Gastrocnemius medialis (tissue), 4 donors: ENCODE data around the gene GPC6. TPM values are rescaled to one million over a fixed set of nuclear protein-coding genes. Genes with fewer than 3 reads are reported as not detected.

Experiments used
- ATAC-seq, 2 donors: fragments of 150-250 bp; one replicate each; pipeline ENCODE4 v1.9.1; 2016
- DNase-seq, 2 donors: peaks; one replicate each; pipeline ENCODE4 v3.0.0-alpha.2; 2019
- H3K27ac ChIP-seq, 4 donors: fragments of 200-600 bp; sonication (generic); 1 replicate in 1 of 4; 2 replicates in 3 of 4; pipeline ENCODE4 v1.5.1; 2016 to 2018; ENCODE audit warnings: mild to moderate bottlenecking in 2 of 4, moderate library complexity in 1 of 4
- H3K27me3 ChIP-seq, 3 donors: fragments of 200-600 bp; sonication (generic) in 2 of 3; 1 replicate in 1 of 3; 2 replicates in 2 of 3; pipeline versions ENCODE4 v1.5.1 to v1.6.0; 2016 to 2019; ENCODE audit warnings: mild to moderate bottlenecking in 1 of 3, moderate library complexity in 1 of 3
- H3K36me3 ChIP-seq, 2 donors: fragments of 200-600 bp; sonication (generic) in 1 of 2; one replicate each; pipeline ENCODE4 v1.5.1; 2017 to 2018
- H3K4me1 ChIP-seq, 2 donors: fragments of 200-600 bp; sonication (generic) in 1 of 2; one replicate each; pipeline ENCODE4 v1.5.1; 2016 to 2017; ENCODE audit warnings: mild to moderate bottlenecking in 2 of 2
- H3K4me3 ChIP-seq, 4 donors: fragments of 200-600 bp; sonication (generic) in 3 of 4; 1 replicate in 1 of 4; 2 replicates in 3 of 4; pipeline ENCODE4 v1.5.1; 2016 to 2019; ENCODE audit warnings: mild to moderate bottlenecking in 2 of 4
- H3K9me3 ChIP-seq, 3 donors: fragments of 200-600 bp; sonication (generic) in 2 of 3; 1 replicate in 1 of 3; 2 replicates in 2 of 3; pipeline ENCODE4 v1.5.1; 2016 to 2019
- POLR2A ChIP-seq, 2 donors: fragments of 450-650 bp; IDR thresholded peaks; one replicate each; pipeline ENCODE4 v1.6.1; 2017; ENCODE audit warnings: antibody characterized with exemption in 2 of 2, mild to moderate bottlenecking in 2 of 2, moderate library complexity in 2 of 2
- in situ Hi-C, 4 donors: fragments of 200-750 bp; cut with MboI; loops; one replicate each; pipeline versions ENCODE4 v1.15.0 to v1.8.0; 2017; ENCODE audit warnings: low sequenced_read_pairs in 4 of 4
- intact Hi-C: fragments of 100-400 bp; cut with DNase I; formaldehyde crosslinking; loops from one replicate; pipeline ENCODE4 v1.15.1; 2023; ENCODE audit warnings: low total_unique reads
- total RNA-seq, 4 donors: library from RNA; depleted of rRNA; stranded (reverse); fragments of >200 nt; gene quantifications; one replicate each; pipeline versions ENCODE4 v1.1.0 to v1.2.3, GENCODE V29; 2016
- TF ChIP-seq, protein P1 (sequence below), 5 experiments: fragments of 450-650 bp in 3 of 5; fragments of 200-600 bp in 2 of 5; sonication (generic) in 2 of 5; IDR thresholded peaks in 4 of 5; conservative IDR thresholded peaks in 1 of 5; 1 replicate in 4 of 5; 2 replicates in 1 of 5; pipeline ENCODE4 v1.5.1; 2016 to 2019; ENCODE audit warnings: antibody characterized with exemption in 5 of 5, mild to moderate bottlenecking in 3 of 5, moderate library complexity in 3 of 5

GPC6 gene
- total RNA-seq, 4 donors from 2014 or later, result 0.47 to 0.88 (median 0.59) TPM

DNA sequence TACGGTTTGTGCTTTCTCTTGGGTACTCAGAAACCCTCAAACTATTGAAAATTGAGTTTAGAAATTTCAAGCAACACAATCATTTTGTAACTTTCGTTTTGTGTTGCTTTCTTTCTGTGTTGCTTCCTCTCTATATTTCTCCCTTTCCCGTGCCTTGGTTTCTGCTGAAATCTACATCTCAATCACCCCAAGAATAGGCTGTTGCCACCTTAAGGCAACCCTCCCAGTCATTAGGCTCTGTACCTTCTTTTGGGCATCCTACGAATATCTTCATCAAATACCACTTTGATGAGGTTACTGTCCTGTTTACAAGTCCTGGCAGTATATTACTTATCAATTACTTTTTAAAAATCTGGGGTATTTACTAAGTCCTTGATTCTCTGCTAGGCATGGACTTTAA, 621.6 kb downstream of the GPC6 start:
- H3K27me3 ChIP-seq, result no peaks in the 10 kb centered on the region
- H3K27ac ChIP-seq, result no peak overlapping the region
- no peak for TF ChIP-seq POLR2A (IDR thresholded peaks at IDR 0.05)
- TF ChIP-seq, protein P1, sequence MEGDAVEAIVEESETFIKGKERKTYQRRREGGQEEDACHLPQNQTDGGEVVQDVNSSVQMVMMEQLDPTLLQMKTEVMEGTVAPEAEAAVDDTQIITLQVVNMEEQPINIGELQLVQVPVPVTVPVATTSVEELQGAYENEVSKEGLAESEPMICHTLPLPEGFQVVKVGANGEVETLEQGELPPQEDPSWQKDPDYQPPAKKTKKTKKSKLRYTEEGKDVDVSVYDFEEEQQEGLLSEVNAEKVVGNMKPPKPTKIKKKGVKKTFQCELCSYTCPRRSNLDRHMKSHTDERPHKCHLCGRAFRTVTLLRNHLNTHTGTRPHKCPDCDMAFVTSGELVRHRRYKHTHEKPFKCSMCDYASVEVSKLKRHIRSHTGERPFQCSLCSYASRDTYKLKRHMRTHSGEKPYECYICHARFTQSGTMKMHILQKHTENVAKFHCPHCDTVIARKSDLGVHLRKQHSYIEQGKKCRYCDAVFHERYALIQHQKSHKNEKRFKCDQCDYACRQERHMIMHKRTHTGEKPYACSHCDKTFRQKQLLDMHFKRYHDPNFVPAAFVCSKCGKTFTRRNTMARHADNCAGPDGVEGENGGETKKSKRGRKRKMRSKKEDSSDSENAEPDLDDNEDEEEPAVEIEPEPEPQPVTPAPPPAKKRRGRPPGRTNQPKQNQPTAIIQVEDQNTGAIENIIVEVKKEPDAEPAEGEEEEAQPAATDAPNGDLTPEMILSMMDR (IDR thresholded peaks at IDR 0.05 in 4 of 5, conservative IDR thresholded peaks at IDR 0.05 in 1 of 5), result no peak
- H3K4me3 ChIP-seq, result no peak overlapping the region
- no peaks in the 10 kb centered on the region for H3K36me3 ChIP-seq
- in situ Hi-C loops (no loop called here), intact Hi-C loops (no loop called here)
- no peaks in the 10 kb centered on the region for H3K4me1 ChIP-seq
- ATAC-seq, result no peak
- no peak for DNase-seq
- no peaks in the 10 kb centered on the region for H3K9me3 ChIP-seq

DNA sequence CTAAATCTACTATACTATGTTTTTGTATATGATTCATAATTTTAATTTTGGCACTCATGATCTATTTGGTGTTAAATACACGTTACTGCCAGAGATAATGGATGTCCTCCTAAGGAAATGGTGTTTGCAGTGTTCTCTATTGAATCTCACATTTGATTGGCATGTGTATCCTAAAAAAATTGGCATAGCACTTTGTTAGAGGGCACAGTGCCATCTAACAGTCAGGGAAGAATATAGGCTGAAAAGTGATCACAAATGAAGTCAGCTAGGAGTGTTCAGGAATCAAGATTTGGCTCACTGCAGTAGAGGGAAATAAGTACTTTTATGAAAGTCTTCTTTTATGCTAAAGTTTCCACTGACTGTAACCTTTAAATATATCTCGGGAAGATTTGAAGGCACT, 624.6 kb downstream of the GPC6 start:
- H3K4me3 ChIP-seq, result no peak overlapping the region
- no peaks in the 10 kb centered on the region for H3K36me3 ChIP-seq
- intact Hi-C loops (no loop called here), in situ Hi-C loops (no loop called here)
- TF ChIP-seq POLR2A (IDR thresholded peaks at IDR 0.05), result no peak
- TF ChIP-seq, protein P1 (IDR thresholded peaks at IDR 0.05 in 4 of 5, conservative IDR thresholded peaks at IDR 0.05 in 1 of 5), result no peak
- no peak for ATAC-seq
- H3K27me3 ChIP-seq, result no peaks in the 10 kb centered on the region
- H3K4me1 ChIP-seq, result no peaks in the 10 kb centered on the region
- no peaks in the 10 kb centered on the region for H3K9me3 ChIP-seq
- DNase-seq, result no peak
- no peak overlapping the region for H3K27ac ChIP-seq

DNA sequence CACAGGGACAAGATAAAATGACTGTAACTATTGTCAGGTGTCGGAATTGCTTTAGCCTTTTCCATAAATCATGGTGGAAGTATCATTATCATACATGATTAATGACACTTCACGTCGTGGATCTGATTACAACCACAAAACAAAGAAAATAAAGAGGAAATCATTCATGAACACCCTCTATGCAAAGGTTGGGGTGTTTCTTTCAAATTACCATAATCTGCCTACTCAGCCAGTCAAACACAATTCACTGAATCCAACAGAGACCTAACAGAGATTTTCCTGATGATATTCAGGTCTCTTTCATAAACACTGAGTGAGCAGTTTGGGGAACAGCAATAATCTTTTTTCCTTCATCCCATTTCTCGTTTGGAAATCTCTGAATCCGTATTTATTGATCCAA, 627.3 kb downstream of the GPC6 start:
- TF ChIP-seq POLR2A (IDR thresholded peaks at IDR 0.05), result no peak
- TF ChIP-seq, protein P1 (IDR thresholded peaks at IDR 0.05 in 4 of 5, conservative IDR thresholded peaks at IDR 0.05 in 1 of 5), result no peak
- DNase-seq (no peak), ATAC-seq (no peak)
- in situ Hi-C loops (no loop called here), intact Hi-C loops (no loop called here)
- Histone ChIP-seq H3K9me3 (no peaks in the 10 kb centered on the region), H3K36me3 (no peaks in the 10 kb centered on the region), H3K4me1 (no peaks in the 10 kb centered on the region), H3K27ac (no peak overlapping the region), H3K27me3 (no peaks in the 10 kb centered on the region), H3K4me3 (no peak overlapping the region)

DNA sequence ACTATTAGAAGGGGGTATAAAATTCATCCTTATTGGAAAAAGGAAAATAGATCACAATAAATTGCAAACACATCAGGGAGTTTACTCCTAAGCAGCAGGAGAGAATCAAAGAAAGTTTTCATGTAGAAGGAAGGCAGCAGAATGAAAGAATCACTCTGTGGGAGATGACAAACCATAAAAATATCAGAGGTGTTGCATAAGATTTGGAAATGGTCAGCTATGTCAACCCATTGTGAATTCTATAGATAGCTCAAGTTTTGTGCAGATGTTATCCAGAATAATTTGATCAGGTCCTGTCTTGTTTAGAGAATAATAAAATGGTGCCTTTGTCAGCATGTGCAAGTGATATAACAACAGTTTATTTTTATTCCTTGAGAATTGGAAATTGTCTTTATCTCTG, 630.5 kb downstream of the GPC6 start:
- intact Hi-C loops, result no loop called here
- ATAC-seq, result no peak
- no peak for DNase-seq

DNA sequence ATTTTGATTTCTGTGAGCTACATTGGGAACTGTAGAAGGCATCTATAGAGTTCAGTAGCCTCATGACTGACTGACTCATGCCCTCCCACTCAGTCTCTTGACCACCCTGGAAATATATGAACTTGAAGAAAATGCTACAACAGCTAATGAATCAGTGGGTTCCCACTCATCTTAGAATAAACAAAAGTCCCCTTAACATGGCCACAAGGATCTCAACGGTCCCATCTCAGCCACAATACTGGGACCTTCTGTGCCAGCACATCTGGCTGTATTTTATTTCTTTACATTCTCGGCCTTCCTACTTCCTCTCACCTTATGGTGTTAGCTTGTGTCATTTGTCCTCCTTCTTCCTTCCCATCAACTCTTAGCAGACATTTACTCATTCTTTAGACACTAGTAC, 633.1 kb downstream of the GPC6 start:
- Histone ChIP-seq H3K9me3 (no peaks in the 10 kb centered on the region), H3K36me3 (no peaks in the 10 kb centered on the region), H3K4me3 (no peak overlapping the region), H3K4me1 (no peaks in the 10 kb centered on the region), H3K27ac (no peak overlapping the region), H3K27me3 (no peaks in the 10 kb centered on the region)
- ATAC-seq, result no peak
- intact Hi-C loops (no loop called here), in situ Hi-C loops (no loop called here)
- TF ChIP-seq POLR2A (IDR thresholded peaks at IDR 0.05), result no peak
- TF ChIP-seq, protein P1 (IDR thresholded peaks at IDR 0.05 in 4 of 5, conservative IDR thresholded peaks at IDR 0.05 in 1 of 5), result no peak
- no peak for DNase-seq

More for the DNA sequence above, 630.5 kb downstream of the GPC6 start:
- Histone ChIP-seq H3K27ac (no peak overlapping the region), H3K4me1 (no peaks in the 10 kb centered on the region), H3K36me3 (no peaks in the 10 kb centered on the region), H3K27me3 (no peaks in the 10 kb centered on the region), H3K9me3 (no peaks in the 10 kb centered on the region), H3K4me3 (no peak overlapping the region)
- in situ Hi-C loops, result no loop called here
- TF ChIP-seq, protein P1 (IDR thresholded peaks at IDR 0.05 in 4 of 5, conservative IDR thresholded peaks at IDR 0.05 in 1 of 5), result no peak
- TF ChIP-seq POLR2A (IDR thresholded peaks at IDR 0.05), result no peak
